ENCODE results near the gene EYA4. TPM values are rescaled to one million over a fixed set of nuclear protein-coding genes. Genes with fewer than 3 reads are reported as not detected.

EYA4 gene, protein sequence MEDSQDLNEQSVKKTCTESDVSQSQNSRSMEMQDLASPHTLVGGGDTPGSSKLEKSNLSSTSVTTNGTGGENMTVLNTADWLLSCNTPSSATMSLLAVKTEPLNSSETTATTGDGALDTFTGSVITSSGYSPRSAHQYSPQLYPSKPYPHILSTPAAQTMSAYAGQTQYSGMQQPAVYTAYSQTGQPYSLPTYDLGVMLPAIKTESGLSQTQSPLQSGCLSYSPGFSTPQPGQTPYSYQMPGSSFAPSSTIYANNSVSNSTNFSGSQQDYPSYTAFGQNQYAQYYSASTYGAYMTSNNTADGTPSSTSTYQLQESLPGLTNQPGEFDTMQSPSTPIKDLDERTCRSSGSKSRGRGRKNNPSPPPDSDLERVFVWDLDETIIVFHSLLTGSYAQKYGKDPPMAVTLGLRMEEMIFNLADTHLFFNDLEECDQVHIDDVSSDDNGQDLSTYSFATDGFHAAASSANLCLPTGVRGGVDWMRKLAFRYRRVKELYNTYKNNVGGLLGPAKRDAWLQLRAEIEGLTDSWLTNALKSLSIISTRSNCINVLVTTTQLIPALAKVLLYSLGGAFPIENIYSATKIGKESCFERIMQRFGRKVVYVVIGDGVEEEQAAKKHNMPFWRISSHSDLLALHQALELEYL
- 13.7 and 14.5 TPM in 2 replicates for total RNA-seq

DNA sequence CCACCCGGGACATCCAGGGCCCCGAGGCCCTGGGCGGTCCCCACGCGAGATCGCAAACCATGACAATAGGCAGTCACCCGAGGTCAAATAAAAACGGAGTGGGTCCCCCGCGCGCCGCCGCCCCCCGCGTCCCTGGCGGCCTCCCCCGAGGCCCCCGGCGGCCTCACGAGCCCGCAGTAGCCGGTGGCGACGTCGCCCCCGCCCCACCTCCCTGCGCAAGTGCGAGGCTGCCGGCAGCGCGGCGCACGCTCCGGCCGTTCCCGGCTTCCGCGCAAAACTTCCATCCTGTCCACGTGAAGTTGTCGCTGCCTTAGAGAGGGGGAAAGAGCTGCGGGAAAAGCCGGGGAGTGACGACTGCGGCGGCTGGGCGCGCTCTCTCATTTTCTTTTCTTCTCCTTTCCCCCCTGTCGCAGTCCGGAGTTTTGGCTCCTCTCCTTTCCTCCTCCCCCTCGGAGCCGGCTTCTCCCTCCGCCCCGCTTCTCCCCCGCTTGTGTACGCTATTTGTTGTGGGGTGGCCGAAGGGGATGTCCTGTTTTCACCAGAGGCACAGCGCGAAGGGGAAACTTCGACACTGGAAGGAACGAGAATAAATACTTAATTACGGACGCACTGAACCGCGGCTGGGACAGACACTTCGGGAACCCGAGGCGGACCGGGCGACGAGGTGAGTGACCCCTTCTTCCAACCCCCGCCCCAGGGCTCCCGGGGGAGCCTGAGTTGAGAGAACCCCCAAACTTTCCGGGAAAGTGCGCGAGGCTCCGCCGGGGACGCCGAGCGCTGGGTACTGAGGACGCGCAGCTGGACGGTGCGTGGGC is at the start of gene EYA4:
TSS of gene EYA4 (plus strand) at position 272 of the 815 bp plus-strand sequence. CDS start 33,424 bp downstream, outside the sequence.

